ENCODE data around the gene TMEM233.
"Not testable (repeated sequence)": the region's sequence is repeated elsewhere in the genome, so short reads cannot be mapped to it uniquely, and the experiment has no call there.

GRCh38 chr12:119618328-119618896, 24.8 kb downstream of the TMEM233 start:
- TF ChIP-seq ZNF8 (CRISPR knock-in tag; IDR thresholded peaks at IDR 0.05); ESRRG (CRISPR knock-in tag; IDR thresholded peaks at IDR 0.05); CREB5 (CRISPR knock-in tag; IDR thresholded peaks at IDR 0.05; ENCODE audit: low read depth); ZFP3 (CRISPR knock-in tag; IDR thresholded peaks at IDR 0.05); POU6F1 (CRISPR knock-in tag; IDR thresholded peaks at IDR 0.05; ENCODE audit: borderline replicate concordance, low read depth); RARB (CRISPR knock-in tag; IDR thresholded peaks at IDR 0.05): not testable (repeated sequence)
